GM23338 (cell line): ENCODE results near the gene AANAT. TPM values are rescaled to one million over a fixed set of nuclear protein-coding genes. Genes with fewer than 3 reads are reported as not detected.
A peak's percentile ranks its signal among the peaks of the same experiment; 100 is the strongest.

Experiments
- ATAC-seq: fragments of 200-7000 bp; cut with Tn5 transposase; 3 replicates; pipeline ENCODE4 v1.9.1; 2020
- DNase-seq: peaks from one replicate; pipeline ENCODE4 v3.0.0-alpha.2; 2015; ENCODE audit warnings: low spot score
- H2AFZ ChIP-seq: fragments of 200-600 bp; sonication (generic); 2 replicates; pipeline ENCODE4 v1.8.0; 2016; ENCODE audit warnings: antibody characterized with exemption, mild to moderate bottlenecking, moderate library complexity
- H3F3A ChIP-seq: fragments of 200-600 bp; sonication (generic); replicated peaks from 2 replicates; pipeline ENCODE4 v1.8.0; 2017; ENCODE audit warnings: antibody characterized with exemption, mixed run types, low read depth
- H3K27ac ChIP-seq: fragments of 200-600 bp; sonication (generic); 2 replicates; pipeline ENCODE4 v1.6.1; 2016; ENCODE audit warnings: low read depth
- H3K27me3 ChIP-seq: fragments of 200-600 bp; sonication (generic); 2 replicates; pipeline ENCODE4 v1.8.0; 2016; ENCODE audit warnings: mild to moderate bottlenecking, mixed run types, moderate library complexity; ENCODE audit not compliant: insufficient read depth
- H3K36me3 ChIP-seq: fragments of 200-600 bp; sonication (generic); 2 replicates; pipeline ENCODE4 v1.8.0; 2016; ENCODE audit warnings: mild to moderate bottlenecking; ENCODE audit not compliant: insufficient read depth
- H3K4me1 ChIP-seq: fragments of 200-600 bp; sonication (generic); 2 replicates; pipeline ENCODE4 v1.8.0; 2016; ENCODE audit warnings: mild to moderate bottlenecking, moderate library complexity; ENCODE audit not compliant: insufficient read depth
- H3K4me2 ChIP-seq: fragments of 200-600 bp; sonication (generic); 2 replicates; pipeline ENCODE4 v1.7.1; 2017; ENCODE audit warnings: mixed run types
- H3K4me3 ChIP-seq: fragments of 200-600 bp; sonication (generic); 2 replicates; pipeline ENCODE4 v1.6.1; 2016; ENCODE audit warnings: mixed run types
- H3K79me2 ChIP-seq: fragments of 200-600 bp; sonication (generic); replicated peaks from 2 replicates; pipeline ENCODE4 v1.8.0; 2017; ENCODE audit warnings: mild to moderate bottlenecking; ENCODE audit not compliant: insufficient read depth
- H3K9me2 ChIP-seq: fragments of 200-600 bp; sonication (generic); 2 replicates; pipeline ENCODE4 v1.8.0; 2017; ENCODE audit not compliant: insufficient read depth
- H4K20me1 ChIP-seq: fragments of 200-600 bp; sonication (generic); replicated peaks from 2 replicates; pipeline ENCODE4 v1.8.0; 2017; ENCODE audit warnings: mild to moderate bottlenecking; ENCODE audit not compliant: insufficient read depth
- H3K27ac Mint-ChIP-seq: 2 replicates; pipeline ENCODE4 v1.8.0; 2020; ENCODE audit warnings: inconsistent platforms, mild to moderate bottlenecking, moderate library complexity, mixed read lengths
- H3K27me3 Mint-ChIP-seq: 3 replicates; pipeline ENCODE4 v1.8.0; 2022; ENCODE audit warnings: low read depth, mild to moderate bottlenecking, moderate library complexity, mixed read lengths, inconsistent platforms; ENCODE audit not compliant: insufficient read depth, poor library complexity
- H3K36me3 Mint-ChIP-seq: 3 replicates; pipeline ENCODE4 v1.8.0; 2021; ENCODE audit warnings: low read depth, mild to moderate bottlenecking, inconsistent platforms, moderate library complexity, mixed read lengths
- H3K4me1 Mint-ChIP-seq: 3 replicates; pipeline ENCODE4 v1.8.0; 2020; ENCODE audit warnings: mild to moderate bottlenecking, inconsistent platforms, mixed read lengths
- H3K4me3 Mint-ChIP-seq: 3 replicates; pipeline ENCODE4 v1.8.0; 2021; ENCODE audit warnings: moderate library complexity, mild to moderate bottlenecking, inconsistent platforms, mixed read lengths
- H3K9me3 Mint-ChIP-seq: 3 replicates; pipeline ENCODE4 v1.8.0; 2020; ENCODE audit warnings: moderate library complexity, mild to moderate bottlenecking, inconsistent platforms, mixed read lengths
- EZH2 ChIP-seq: fragments of 200-600 bp; sonication (generic); IDR thresholded peaks from one replicate; pipeline ENCODE4 v1.8.0; 2017; ENCODE audit warnings: antibody characterized with exemption, mild to moderate bottlenecking, low read depth; ENCODE audit not compliant: unreplicated experiment
- EZH2phosphoT487 ChIP-seq: fragments of 200-600 bp; sonication (generic); IDR thresholded peaks from one replicate; pipeline ENCODE4 v1.8.1; 2018; ENCODE audit warnings: antibody characterized with exemption; ENCODE audit not compliant: unreplicated experiment
- POLR2AphosphoS5 ChIP-seq: IDR thresholded peaks from 2 replicates; pipeline ENCODE4 v1.6.1; 2016; ENCODE audit warnings: antibody characterized with exemption, low read depth
- REST ChIP-seq: IDR thresholded peaks from one replicate; pipeline ENCODE4 v1.6.1; 2018; ENCODE audit warnings: antibody characterized with exemption; ENCODE audit not compliant: unreplicated experiment
- polyA plus RNA-seq: library from polyadenylated mRNA; unstranded; fragments of >200 nt; fragmentation: Nextera tagmentation; extraction: Ambion mirVana; gene quantifications from 2 replicates; pipeline ENCODE4 v1.2.1, GENCODE V29; 2016
- total RNA-seq: library from RNA; depleted of rRNA; stranded (reverse); fragments of >200 nt; shearing (Covaris generic); gene quantifications from 2 replicates; pipeline ENCODE4 v1.2.3, GENCODE V29; 2014
- TF ChIP-seq, protein P1 (sequence below), 2 experiments: fragments of 200-600 bp in 1 of 2; sonication (generic) in 1 of 2; conservative IDR thresholded peaks; 2 replicates each; pipeline versions ENCODE4 v1.5.1 to v1.6.1; 2016 to 2017; ENCODE audit warnings: antibody characterized with exemption in 2 of 2, low read depth in 2 of 2, mild to moderate bottlenecking in 2 of 2, moderate library complexity in 1 of 2

Gene AANAT
- total and polyA plus RNA-seq, 2 experiments from 2014 or later: 0.28 to 1.0 TPM

GRCh38 chr17:76459674-76460073, 7.7 kb upstream of the AANAT start:
- no peak overlapping the region for H3K4me3 ChIP-seq
- 0 out of 2 replicates have a peak, but pooled peaks cover 6% of the 10 kb centered on the region for H3F3A ChIP-seq
- H3K27ac ChIP-seq: no peak overlapping the region
- H3K27me3 Mint-ChIP-seq: peaks cover 8% of the 10 kb centered on the region
- no peaks in the 10 kb centered on the region for H3K79me2 ChIP-seq
- TF ChIP-seq, protein P1, sequence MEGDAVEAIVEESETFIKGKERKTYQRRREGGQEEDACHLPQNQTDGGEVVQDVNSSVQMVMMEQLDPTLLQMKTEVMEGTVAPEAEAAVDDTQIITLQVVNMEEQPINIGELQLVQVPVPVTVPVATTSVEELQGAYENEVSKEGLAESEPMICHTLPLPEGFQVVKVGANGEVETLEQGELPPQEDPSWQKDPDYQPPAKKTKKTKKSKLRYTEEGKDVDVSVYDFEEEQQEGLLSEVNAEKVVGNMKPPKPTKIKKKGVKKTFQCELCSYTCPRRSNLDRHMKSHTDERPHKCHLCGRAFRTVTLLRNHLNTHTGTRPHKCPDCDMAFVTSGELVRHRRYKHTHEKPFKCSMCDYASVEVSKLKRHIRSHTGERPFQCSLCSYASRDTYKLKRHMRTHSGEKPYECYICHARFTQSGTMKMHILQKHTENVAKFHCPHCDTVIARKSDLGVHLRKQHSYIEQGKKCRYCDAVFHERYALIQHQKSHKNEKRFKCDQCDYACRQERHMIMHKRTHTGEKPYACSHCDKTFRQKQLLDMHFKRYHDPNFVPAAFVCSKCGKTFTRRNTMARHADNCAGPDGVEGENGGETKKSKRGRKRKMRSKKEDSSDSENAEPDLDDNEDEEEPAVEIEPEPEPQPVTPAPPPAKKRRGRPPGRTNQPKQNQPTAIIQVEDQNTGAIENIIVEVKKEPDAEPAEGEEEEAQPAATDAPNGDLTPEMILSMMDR (conservative IDR thresholded peaks at IDR 0.05; ENCODE audit: low read depth in 2 of 2): no peak
- TF ChIP-seq EZH2phosphoT487 (no peak), POLR2AphosphoS5 (no peak)
- no peaks in the 10 kb centered on the region for H3K9me3 Mint-ChIP-seq
- peaks cover 15% of the 10 kb centered on the region for H3K4me1 ChIP-seq
- no peaks in the 10 kb centered on the region for H4K20me1 ChIP-seq
- H3K36me3 Mint-ChIP-seq: no peaks in the 10 kb centered on the region
- no peak overlapping the region for H2AFZ ChIP-seq
- H3K4me2 ChIP-seq: no peak overlapping the region
- no peak overlapping the region for H3K4me3 Mint-ChIP-seq
- no peak for ATAC-seq
- H3K36me3 ChIP-seq: no peaks in the 10 kb centered on the region
- no peaks in the 10 kb centered on the region for H3K9me2 ChIP-seq
- no peaks in the 10 kb centered on the region for H3K27me3 ChIP-seq
- peak overlapping the region; percentile 75; the same call in 1 of the 2 replicates for H3K27ac Mint-ChIP-seq
- DNase-seq: no peak
- H3K4me1 Mint-ChIP-seq: peaks cover 19% of the 10 kb centered on the region; the same call in 2 of the 3 replicates

DNA sequence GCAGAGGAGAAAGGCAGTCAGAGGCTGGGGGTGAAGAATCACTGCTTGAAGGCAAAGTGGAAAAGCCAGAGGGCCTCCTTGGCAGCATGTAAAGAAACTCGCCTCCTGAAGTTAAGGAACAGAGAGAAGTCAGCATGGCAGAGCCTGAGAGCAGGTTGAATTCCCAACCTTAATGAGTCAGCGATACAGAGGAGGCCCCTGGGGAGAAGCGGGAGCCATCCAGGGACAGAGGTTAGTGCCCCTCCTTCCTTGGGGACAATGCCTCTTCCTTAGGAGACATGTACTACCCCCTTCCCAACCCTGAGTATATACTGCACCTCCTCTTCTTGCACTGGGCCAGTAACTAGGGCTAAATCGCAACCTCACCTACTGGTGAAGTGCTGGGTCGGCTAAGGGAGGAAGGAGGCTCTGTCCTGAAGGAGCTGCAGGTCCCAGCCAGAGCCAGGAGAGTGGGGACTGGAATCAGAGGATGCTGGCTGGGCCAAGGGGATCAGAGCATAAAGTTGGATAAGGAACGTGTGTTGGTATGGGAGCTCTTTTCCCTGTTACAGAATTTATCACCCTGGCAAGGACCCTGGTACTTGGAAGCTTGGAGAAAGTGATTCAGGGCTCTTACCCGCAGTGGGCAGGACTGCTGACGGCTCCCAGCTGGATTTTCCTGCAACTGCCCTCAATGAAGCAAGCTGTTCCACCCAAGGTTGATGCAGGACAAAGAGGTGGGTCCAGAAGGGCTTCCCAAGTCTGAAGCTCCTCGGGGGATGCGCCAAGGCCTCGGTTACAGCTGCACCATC, 5.4 kb upstream of the AANAT start:
- Histone ChIP-seq H3K4me3 (no peak overlapping the region), H3K4me1 (peaks cover 15% of the 10 kb centered on the region), H3F3A (0 out of 2 replicates have a peak, but pooled peaks cover 6% of the 10 kb centered on the region), H3K27me3 (no peaks in the 10 kb centered on the region), H3K79me2 (no peaks in the 10 kb centered on the region), H3K27ac (no peak overlapping the region), H3K36me3 (no peaks in the 10 kb centered on the region), H3K4me2 (no peak overlapping the region), H2AFZ (peak overlapping the region; percentile 59), H3K9me2 (no peaks in the 10 kb centered on the region), H4K20me1 (no peaks in the 10 kb centered on the region)
- H3K36me3 Mint-ChIP-seq: no peaks in the 10 kb centered on the region
- ATAC-seq: peak; percentile 5
- peak overlapping the region; percentile 61 for H3K27ac Mint-ChIP-seq
- no peak overlapping the region for H3K4me3 Mint-ChIP-seq
- no peak for DNase-seq
- H3K4me1 Mint-ChIP-seq: peaks cover 26% of the 10 kb centered on the region; the same call in 2 of the 3 replicates
- H3K9me3 Mint-ChIP-seq: no peaks in the 10 kb centered on the region
- H3K27me3 Mint-ChIP-seq: peaks cover 11% of the 10 kb centered on the region
- TF ChIP-seq EZH2 (no peak), REST (no peak), EZH2phosphoT487 (no peak)
- TF ChIP-seq, protein P1 (conservative IDR thresholded peaks at IDR 0.05; ENCODE audit: low read depth in 2 of 2): no peak
